ENCODE results near the gene HLA-DQB2.
"Not testable (repeated sequence)": the region's sequence is repeated elsewhere in the genome, so short reads cannot be mapped to it uniquely, and the experiment has no call there.

The HLA-DQB2 gene

DNA sequence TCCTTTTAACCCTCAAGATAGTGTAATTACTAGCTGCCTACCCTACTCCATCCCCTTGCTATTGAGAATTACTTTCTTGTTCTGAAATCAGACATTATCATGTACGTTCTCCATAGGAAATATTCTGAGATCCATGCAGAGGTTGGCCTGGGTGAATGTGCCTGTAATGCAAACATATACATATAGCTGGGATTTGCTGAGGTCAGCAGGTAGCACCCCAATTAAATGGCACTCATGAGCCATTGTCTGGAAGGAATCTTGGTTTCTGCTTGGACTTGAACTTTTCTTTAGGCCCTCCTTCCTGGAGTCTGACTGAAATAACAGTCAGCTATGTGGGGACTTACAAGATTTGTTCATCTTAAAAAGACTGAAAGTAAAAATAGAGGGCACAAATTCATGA, 3.7 kb downstream of the HLA-DQB2 start:
- Histone ChIP-seq H3K4me3 (ENCODE audit: insufficient read depth, low read depth, low read length, poor library complexity, severe bottlenecking) (no peak overlapping the region), H3K36me3 (ENCODE audit: control insufficient read depth, insufficient read depth, low read length) (no peaks in the 10 kb centered on the region), H3K4me1 (ENCODE audit: control insufficient read depth, insufficient read depth, low read length, poor library complexity, severe bottlenecking) (no peaks in the 10 kb centered on the region), H3K27me3 (replicated peaks; ENCODE audit: control insufficient read depth, insufficient read depth, low read length, poor library complexity, severe bottlenecking) (peaks cover 3% of the 10 kb centered on the region), H3K9me3 (ENCODE audit: control insufficient read depth, low read length) (no peaks in the 10 kb centered on the region), H3K27ac (ENCODE audit: insufficient read depth, low read length, poor library complexity, severe bottlenecking) (no peak overlapping the region)
- DNase-seq, result no peak

DNA sequence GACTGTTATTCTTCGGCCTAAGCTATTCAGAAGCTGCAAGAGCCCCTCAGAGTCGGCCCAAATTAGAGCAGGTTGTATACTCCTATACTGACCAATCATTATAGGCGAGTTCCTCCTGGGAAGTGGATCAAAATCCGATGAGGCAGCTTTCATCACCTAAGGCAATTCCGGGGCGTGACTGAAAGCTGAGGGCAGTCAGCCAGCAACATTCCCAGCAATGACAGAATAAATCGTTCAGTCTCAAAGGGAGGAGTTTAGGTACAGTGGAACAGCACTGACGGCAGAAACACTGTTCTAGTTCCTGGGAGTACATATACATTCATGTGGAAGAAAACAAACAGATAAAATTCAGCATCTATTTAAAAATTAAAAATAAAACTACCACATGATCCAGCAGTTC, 10.8 kb downstream of the HLA-DQB2 start:
- Histone ChIP-seq H3K9me3 (ENCODE audit: control insufficient read depth, low read length) (no peaks in the 10 kb centered on the region), H3K27me3 (replicated peaks; ENCODE audit: control insufficient read depth, insufficient read depth, low read length, poor library complexity, severe bottlenecking) (peaks cover 5% of the 10 kb centered on the region), H3K4me3 (ENCODE audit: insufficient read depth, low read depth, low read length, poor library complexity, severe bottlenecking) (no peak overlapping the region), H3K27ac (ENCODE audit: insufficient read depth, low read length, poor library complexity, severe bottlenecking) (no peak overlapping the region), H3K4me1 (ENCODE audit: control insufficient read depth, insufficient read depth, low read length, poor library complexity, severe bottlenecking) (no peaks in the 10 kb centered on the region), H3K36me3 (ENCODE audit: control insufficient read depth, insufficient read depth, low read length) (no peaks in the 10 kb centered on the region)
- no peak for DNase-seq

DNA sequence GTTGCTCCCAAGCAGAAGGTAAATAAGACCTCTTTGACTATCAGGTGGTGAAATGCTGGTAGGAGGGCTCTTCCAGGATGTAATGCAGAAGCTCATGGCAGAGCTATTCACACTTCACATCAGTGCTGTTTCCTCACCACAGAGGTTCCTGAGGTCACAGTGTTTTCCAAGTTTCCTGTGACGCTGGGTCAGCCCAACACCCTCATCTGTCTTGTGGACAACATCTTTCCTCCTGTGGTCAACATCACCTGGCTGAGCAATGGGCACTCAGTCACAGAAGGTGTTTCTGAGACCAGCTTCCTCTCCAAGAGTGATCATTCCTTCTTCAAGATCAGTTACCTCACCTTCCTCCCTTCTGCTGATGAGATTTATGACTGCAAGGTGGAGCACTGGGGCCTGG, 17.7 kb downstream of the HLA-DQB2 start:
- H3K4me3 ChIP-seq (ENCODE audit: insufficient read depth, low read depth, low read length, poor library complexity, severe bottlenecking); H3K4me1 ChIP-seq (ENCODE audit: control insufficient read depth, insufficient read depth, low read length, poor library complexity, severe bottlenecking); DNase-seq; H3K27me3 ChIP-seq (replicated peaks; ENCODE audit: control insufficient read depth, insufficient read depth, low read length, poor library complexity, severe bottlenecking); H3K27ac ChIP-seq (ENCODE audit: insufficient read depth, low read length, poor library complexity, severe bottlenecking); H3K9me3 ChIP-seq (ENCODE audit: control insufficient read depth, low read length); H3K36me3 ChIP-seq (ENCODE audit: control insufficient read depth, insufficient read depth, low read length): not testable (repeated sequence)

DNA sequence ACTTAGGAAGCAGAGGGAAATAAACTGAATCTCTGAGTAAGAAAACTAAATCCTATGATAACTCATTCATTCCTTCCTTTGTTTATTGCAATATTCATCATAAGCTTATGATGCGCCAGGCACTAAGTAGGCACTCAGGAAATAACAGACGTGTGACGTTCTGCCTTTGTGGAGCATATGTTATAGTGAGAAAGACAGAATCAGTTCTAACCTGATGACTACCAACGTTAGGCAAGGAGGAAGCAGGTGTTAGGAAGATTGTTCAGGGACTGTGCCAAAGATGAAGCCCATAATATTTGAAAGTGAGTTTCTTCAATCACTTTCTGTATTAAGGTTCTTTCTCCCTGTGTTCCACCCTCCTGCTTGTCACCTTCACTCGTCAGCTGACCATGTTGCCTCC, 18.6 kb downstream of the HLA-DQB2 start:
- Histone ChIP-seq H3K4me3 (ENCODE audit: insufficient read depth, low read depth, low read length, poor library complexity, severe bottlenecking) (no peak overlapping the region), H3K9me3 (ENCODE audit: control insufficient read depth, low read length) (no peaks in the 10 kb centered on the region), H3K27me3 (replicated peaks; ENCODE audit: control insufficient read depth, insufficient read depth, low read length, poor library complexity, severe bottlenecking) (peaks cover 2% of the 10 kb centered on the region), H3K27ac (ENCODE audit: insufficient read depth, low read length, poor library complexity, severe bottlenecking) (no peak overlapping the region), H3K36me3 (ENCODE audit: control insufficient read depth, insufficient read depth, low read length) (no peaks in the 10 kb centered on the region), H3K4me1 (ENCODE audit: control insufficient read depth, insufficient read depth, low read length, poor library complexity, severe bottlenecking) (no peaks in the 10 kb centered on the region)
- DNase-seq, result no peak

DNA sequence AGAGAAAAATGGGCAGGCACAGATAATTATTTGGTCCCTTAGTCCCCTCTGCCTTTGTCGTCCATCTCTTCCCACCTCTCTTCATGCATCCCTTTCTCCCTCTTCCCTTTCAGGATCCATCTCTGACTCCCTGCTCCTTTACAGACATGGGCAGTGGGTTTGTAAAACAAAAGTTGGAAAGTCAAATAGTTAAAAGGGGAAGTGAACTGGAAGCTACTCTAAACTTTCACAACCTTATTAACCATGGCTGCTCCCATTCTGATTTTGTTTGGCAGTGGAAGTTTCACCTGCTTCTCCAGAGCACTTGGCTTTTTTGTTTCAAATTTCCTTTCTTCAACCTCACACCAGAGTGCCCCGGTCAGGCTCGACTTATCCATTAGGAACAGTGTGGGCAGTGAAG, 21.0 kb downstream of the HLA-DQB2 start:
- DNase-seq, result no peak
- no peak overlapping the region for H3K4me3 ChIP-seq (ENCODE audit: insufficient read depth, low read depth, low read length, poor library complexity, severe bottlenecking)
- H3K36me3 ChIP-seq (ENCODE audit: control insufficient read depth, insufficient read depth, low read length), result no peaks in the 10 kb centered on the region
- peaks cover 2% of the 10 kb centered on the region for H3K27me3 ChIP-seq (replicated peaks; ENCODE audit: control insufficient read depth, insufficient read depth, low read length, poor library complexity, severe bottlenecking)
- H3K9me3 ChIP-seq (ENCODE audit: control insufficient read depth, low read length), result no peaks in the 10 kb centered on the region
- H3K27ac ChIP-seq (ENCODE audit: insufficient read depth, low read length, poor library complexity, severe bottlenecking), result no peak overlapping the region
- no peaks in the 10 kb centered on the region for H3K4me1 ChIP-seq (ENCODE audit: control insufficient read depth, insufficient read depth, low read length, poor library complexity, severe bottlenecking)

DNA sequence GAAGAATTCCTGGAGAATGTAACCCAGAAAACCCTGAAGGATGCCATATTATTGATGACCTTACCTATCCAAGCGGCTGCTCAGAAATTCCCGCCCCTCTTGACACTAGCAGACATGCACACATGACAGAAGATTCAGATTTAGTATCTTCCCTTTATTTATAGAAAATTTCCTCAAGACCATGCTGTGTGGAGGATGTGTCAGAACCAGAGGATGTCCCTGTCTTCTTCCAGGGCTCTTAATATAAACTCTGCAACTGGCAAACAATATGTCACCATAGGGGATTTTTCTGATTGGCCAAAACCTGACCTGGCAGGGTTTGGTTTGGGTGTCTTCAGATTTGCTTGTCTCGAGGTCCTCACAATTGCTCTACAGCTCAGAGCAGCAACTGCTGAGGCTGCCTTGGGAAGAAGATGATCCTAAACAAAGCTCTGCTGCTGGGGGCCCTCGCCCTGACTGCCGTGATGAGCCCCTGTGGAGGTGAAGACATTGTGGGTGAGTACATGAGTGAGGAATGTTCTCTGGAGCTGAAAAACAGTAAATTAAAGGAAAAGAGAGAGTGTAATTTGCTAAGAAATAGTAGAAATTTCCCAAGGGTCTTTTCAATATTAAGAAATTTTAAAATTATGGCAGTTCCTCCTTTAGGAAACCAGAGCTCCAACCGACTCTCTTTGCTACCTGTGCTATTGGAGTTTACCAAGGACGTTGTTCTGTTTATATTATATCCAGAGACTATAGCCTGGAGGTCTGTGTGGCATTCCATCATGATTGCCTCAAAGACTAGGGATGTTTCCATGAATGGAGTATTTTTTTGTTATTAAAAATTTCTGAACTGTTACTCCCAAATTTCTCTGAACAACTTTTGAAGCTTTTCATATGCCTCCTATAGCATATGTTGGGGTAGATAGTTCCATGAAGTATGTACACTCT, 22.0 kb downstream of the HLA-DQB2 start, which contains the start of gene HLA-DQA2:
HLA-DQA2 (plus strand) TSS at position 361 of the 930 bp plus-strand sequence; CDS start at position 414, 53 bp downstream.
- H3K4me1 ChIP-seq (ENCODE audit: control insufficient read depth, insufficient read depth, low read length, poor library complexity, severe bottlenecking), result no peaks in the 10 kb centered on the region
- DNase-seq, result no peak
- no peaks in the 10 kb centered on the region for H3K9me3 ChIP-seq (ENCODE audit: control insufficient read depth, low read length)
- H3K27me3 ChIP-seq (replicated peaks; ENCODE audit: control insufficient read depth, insufficient read depth, low read length, poor library complexity, severe bottlenecking), result peaks cover 2% of the 10 kb centered on the region
- H3K27ac ChIP-seq (ENCODE audit: insufficient read depth, low read length, poor library complexity, severe bottlenecking), result no peak within 1 kb of the TSS
- H3K4me3 ChIP-seq (ENCODE audit: insufficient read depth, low read depth, low read length, poor library complexity, severe bottlenecking), result no peak within 1 kb of the TSS
- no peaks in the 10 kb centered on the region for H3K36me3 ChIP-seq (ENCODE audit: control insufficient read depth, insufficient read depth, low read length)

DNA sequence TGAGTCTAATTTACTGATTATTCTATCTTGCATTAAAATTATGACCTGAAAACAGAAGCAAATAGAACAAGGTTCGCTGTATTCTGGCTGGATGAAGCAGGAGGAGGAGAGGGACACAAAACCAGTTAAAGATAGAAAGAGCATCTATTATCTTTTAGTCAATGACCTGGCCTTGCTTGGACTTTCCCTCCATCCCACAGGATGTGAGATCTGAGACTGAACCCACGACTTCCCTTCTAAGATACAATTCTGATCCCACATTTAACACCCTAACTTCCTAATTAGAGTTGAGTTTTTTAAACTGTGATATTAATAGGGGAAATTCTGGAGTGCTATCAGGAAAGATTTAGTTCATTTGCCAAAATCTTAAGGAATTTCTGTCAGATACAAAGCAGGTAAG, 25.2 kb downstream of the HLA-DQB2 start:
- Histone ChIP-seq H3K4me3 (ENCODE audit: insufficient read depth, low read depth, low read length, poor library complexity, severe bottlenecking) (no peak overlapping the region), H3K36me3 (ENCODE audit: control insufficient read depth, insufficient read depth, low read length) (no peaks in the 10 kb centered on the region), H3K9me3 (ENCODE audit: control insufficient read depth, low read length) (no peaks in the 10 kb centered on the region), H3K27ac (ENCODE audit: insufficient read depth, low read length, poor library complexity, severe bottlenecking) (no peak overlapping the region), H3K4me1 (ENCODE audit: control insufficient read depth, insufficient read depth, low read length, poor library complexity, severe bottlenecking) (no peaks in the 10 kb centered on the region), H3K27me3 (replicated peaks; ENCODE audit: control insufficient read depth, insufficient read depth, low read length, poor library complexity, severe bottlenecking) (no peaks in the 10 kb centered on the region)
- no peak for DNase-seq

DNA sequence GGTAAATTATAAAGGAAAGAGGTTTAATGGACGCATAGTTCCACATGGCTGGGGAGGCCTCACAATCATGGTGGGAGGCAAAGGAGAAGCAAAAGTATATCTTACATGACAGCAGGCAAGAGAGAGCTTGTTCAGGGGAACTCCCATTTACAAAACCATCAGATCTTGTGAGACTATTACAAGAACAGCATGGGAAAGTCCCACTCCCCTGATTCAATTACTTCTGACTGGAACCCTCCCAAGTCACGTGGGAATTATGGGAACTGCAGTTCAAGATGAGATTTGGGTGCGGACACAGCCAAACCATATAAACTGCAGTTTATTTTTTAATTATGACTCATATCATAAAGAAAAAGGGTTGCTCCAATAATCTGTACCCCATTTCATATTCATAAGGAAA, 44.5 kb downstream of the HLA-DQB2 start:
- no peak for DNase-seq
- Histone ChIP-seq H3K36me3 (ENCODE audit: control insufficient read depth, insufficient read depth, low read length) (no peaks in the 10 kb centered on the region), H3K27me3 (replicated peaks; ENCODE audit: control insufficient read depth, insufficient read depth, low read length, poor library complexity, severe bottlenecking) (peaks cover 3% of the 10 kb centered on the region), H3K27ac (ENCODE audit: insufficient read depth, low read length, poor library complexity, severe bottlenecking) (no peak overlapping the region), H3K4me3 (ENCODE audit: insufficient read depth, low read depth, low read length, poor library complexity, severe bottlenecking) (no peak overlapping the region), H3K4me1 (ENCODE audit: control insufficient read depth, insufficient read depth, low read length, poor library complexity, severe bottlenecking) (no peaks in the 10 kb centered on the region), H3K9me3 (ENCODE audit: control insufficient read depth, low read length) (no peaks in the 10 kb centered on the region)

DNA sequence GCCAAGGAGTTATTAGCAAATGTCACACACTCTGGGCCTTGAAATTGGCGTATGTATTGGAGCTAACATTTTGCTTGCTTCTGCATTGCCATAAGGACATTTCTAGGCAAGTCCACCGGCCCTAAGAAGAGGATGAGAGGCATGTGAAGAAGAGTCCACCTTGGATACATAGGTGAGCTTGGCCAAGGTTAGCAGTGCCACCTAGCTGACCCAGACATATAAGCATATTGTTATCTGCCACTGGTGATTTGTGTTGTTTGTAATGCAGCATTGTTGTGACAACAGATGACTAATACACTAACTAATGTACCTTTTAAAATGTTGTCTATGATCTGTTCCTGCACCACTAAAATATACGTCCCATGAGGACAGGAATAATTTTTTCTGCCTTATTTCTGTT, 46.9 kb downstream of the HLA-DQB2 start:
- DNase-seq, result no peak
- no peaks in the 10 kb centered on the region for H3K9me3 ChIP-seq (ENCODE audit: control insufficient read depth, low read length)
- H3K27me3 ChIP-seq (replicated peaks; ENCODE audit: control insufficient read depth, insufficient read depth, low read length, poor library complexity, severe bottlenecking), result peaks cover under 1% of the 10 kb centered on the region
- H3K4me1 ChIP-seq (ENCODE audit: control insufficient read depth, insufficient read depth, low read length, poor library complexity, severe bottlenecking), result no peaks in the 10 kb centered on the region
- no peak overlapping the region for H3K4me3 ChIP-seq (ENCODE audit: insufficient read depth, low read depth, low read length, poor library complexity, severe bottlenecking)
- no peaks in the 10 kb centered on the region for H3K36me3 ChIP-seq (ENCODE audit: control insufficient read depth, insufficient read depth, low read length)
- no peak overlapping the region for H3K27ac ChIP-seq (ENCODE audit: insufficient read depth, low read length, poor library complexity, severe bottlenecking)

DNA sequence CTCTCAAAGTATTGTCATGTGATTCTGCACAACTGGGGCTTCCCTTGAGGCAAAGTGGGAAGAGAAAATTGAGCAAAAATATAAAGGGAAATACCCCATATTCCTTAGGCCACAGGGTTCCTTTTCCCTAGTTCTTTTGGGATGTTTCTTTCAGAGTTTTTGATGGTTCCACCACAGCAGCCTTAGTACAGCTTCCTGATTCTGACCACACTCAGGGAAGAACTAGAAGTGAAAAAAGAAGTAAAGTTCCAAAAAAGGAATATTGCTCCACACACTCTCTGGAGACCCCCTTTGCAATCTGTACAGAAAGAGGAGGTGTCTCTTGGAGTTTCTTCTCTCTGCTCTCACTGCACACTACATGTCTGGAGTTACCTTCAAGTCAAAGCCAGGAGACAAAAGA, 50.1 kb downstream of the HLA-DQB2 start:
- H3K4me1 ChIP-seq (ENCODE audit: control insufficient read depth, insufficient read depth, low read length, poor library complexity, severe bottlenecking), result no peaks in the 10 kb centered on the region
- H3K36me3 ChIP-seq (ENCODE audit: control insufficient read depth, insufficient read depth, low read length), result no peaks in the 10 kb centered on the region
- no peak for DNase-seq
- H3K9me3 ChIP-seq (ENCODE audit: control insufficient read depth, low read length), result no peaks in the 10 kb centered on the region
- no peak overlapping the region for H3K27ac ChIP-seq (ENCODE audit: insufficient read depth, low read length, poor library complexity, severe bottlenecking)
- no peak overlapping the region for H3K4me3 ChIP-seq (ENCODE audit: insufficient read depth, low read depth, low read length, poor library complexity, severe bottlenecking)
- H3K27me3 ChIP-seq (replicated peaks; ENCODE audit: control insufficient read depth, insufficient read depth, low read length, poor library complexity, severe bottlenecking), result no peaks in the 10 kb centered on the region

All from effector memory CD4-positive, alpha-beta T cell (primary cell).